Measurements from ENCODE around the gene ZBTB9.

ZBTB9 gene

GRCh38 chr6:33490621-33491020, 36.2 kb downstream of the ZBTB9 start:
- no peak overlapping the region for H3K27ac ChIP-seq (ENCODE audit: low read length)
- H3K79me2 ChIP-seq (ENCODE audit: low read length) = no peaks in the 10 kb centered on the region
- no peak for TF ChIP-seq CTCF (IDR thresholded peaks at IDR 0.05; ENCODE audit: low read length)
- TF ChIP-seq EZH2phosphoT487 (IDR thresholded peaks at IDR 0.05; ENCODE audit: low read length) = no peak
- no peak for TF ChIP-seq EZH2 (optimal IDR thresholded peaks at IDR 0.05; ENCODE audit: low read depth, low read length)
- H3K9me3 ChIP-seq (replicated peaks; ENCODE audit: insufficient read depth, low read length) = no peaks in the 10 kb centered on the region
- H3K36me3 ChIP-seq (replicated peaks; ENCODE audit: insufficient read depth, low read length) = no peaks in the 10 kb centered on the region
- no peaks in the 10 kb centered on the region for H3K4me1 ChIP-seq (ENCODE audit: low read length)
- no peak overlapping the region for H2AFZ ChIP-seq (ENCODE audit: low read length)
- H3F3A ChIP-seq (ENCODE audit: insufficient read depth, low read length) = no peaks in the 10 kb centered on the region
- no peak overlapping the region for H3K9ac ChIP-seq (ENCODE audit: low read length)
- no peaks in the 10 kb centered on the region for H3K27me3 ChIP-seq (replicated peaks; ENCODE audit: insufficient read depth, low read length)
- H3K4me2 ChIP-seq (ENCODE audit: low read depth, low read length) = no peak overlapping the region
- no peaks in the 10 kb centered on the region for H4K20me1 ChIP-seq (ENCODE audit: insufficient read depth, low read length)
- no peak for DNase-seq
- no peaks in the 10 kb centered on the region for H3K9me2 ChIP-seq (replicated peaks; ENCODE audit: insufficient read depth, low read length)
- H3K4me3 ChIP-seq (ENCODE audit: low read length) = no peak overlapping the region

- H4K20me1 ChIP-seq (ENCODE audit: insufficient read depth, low read length) = no peaks in the 10 kb centered on the region
- TF ChIP-seq EZH2phosphoT487 (IDR thresholded peaks at IDR 0.05; ENCODE audit: low read length) (no peak), EZH2 (optimal IDR thresholded peaks at IDR 0.05; ENCODE audit: low read depth, low read length) (no peak), CTCF (IDR thresholded peaks at IDR 0.05; ENCODE audit: low read length) (no peak; the same call in 1 of the 2 replicates)
- H3K9me3 ChIP-seq (replicated peaks; ENCODE audit: insufficient read depth, low read length) = no peaks in the 10 kb centered on the region
- H3K9me2 ChIP-seq (replicated peaks; ENCODE audit: insufficient read depth, low read length) = no peaks in the 10 kb centered on the region
- no peak overlapping the region for H3K4me2 ChIP-seq (ENCODE audit: low read depth, low read length)
- DNase-seq = no peak
- no peaks in the 10 kb centered on the region for H3F3A ChIP-seq (ENCODE audit: insufficient read depth, low read length)
- no peaks in the 10 kb centered on the region for H3K4me1 ChIP-seq (ENCODE audit: low read length)
- H3K4me3 ChIP-seq (ENCODE audit: low read length) = no peak overlapping the region
- H3K79me2 ChIP-seq (ENCODE audit: low read length) = no peaks in the 10 kb centered on the region
- H3K36me3 ChIP-seq (replicated peaks; ENCODE audit: insufficient read depth, low read length) = no peaks in the 10 kb centered on the region
- H2AFZ ChIP-seq (ENCODE audit: low read length) = no peak overlapping the region
- H3K9ac ChIP-seq (ENCODE audit: low read length) = no peak overlapping the region
- no peak overlapping the region for H3K27ac ChIP-seq (ENCODE audit: low read length)
- no peaks in the 10 kb centered on the region for H3K27me3 ChIP-seq (replicated peaks; ENCODE audit: insufficient read depth, low read length)
Measured at GRCh38 chr6:33492093-33492492, 37.7 kb downstream of the ZBTB9 start.

- no peak overlapping the region for H3K9ac ChIP-seq (ENCODE audit: low read length)
- no peaks in the 10 kb centered on the region for H3K79me2 ChIP-seq (ENCODE audit: low read length)
- no peaks in the 10 kb centered on the region for H3F3A ChIP-seq (ENCODE audit: insufficient read depth, low read length)
- no peaks in the 10 kb centered on the region for H3K36me3 ChIP-seq (replicated peaks; ENCODE audit: insufficient read depth, low read length)
- no peaks in the 10 kb centered on the region for H3K4me1 ChIP-seq (ENCODE audit: low read length)
- no peak overlapping the region for H3K27ac ChIP-seq (ENCODE audit: low read length)
- H4K20me1 ChIP-seq (ENCODE audit: insufficient read depth, low read length) = no peaks in the 10 kb centered on the region
- no peaks in the 10 kb centered on the region for H3K9me3 ChIP-seq (replicated peaks; ENCODE audit: insufficient read depth, low read length)
- H3K4me2 ChIP-seq (ENCODE audit: low read depth, low read length) = no peak overlapping the region
- no peaks in the 10 kb centered on the region for H3K9me2 ChIP-seq (replicated peaks; ENCODE audit: insufficient read depth, low read length)
- H3K4me3 ChIP-seq (ENCODE audit: low read length) = no peak overlapping the region
- H2AFZ ChIP-seq (ENCODE audit: low read length) = no peak overlapping the region
- H3K27me3 ChIP-seq (replicated peaks; ENCODE audit: insufficient read depth, low read length) = no peaks in the 10 kb centered on the region
- no peak for TF ChIP-seq EZH2 (optimal IDR thresholded peaks at IDR 0.05; ENCODE audit: low read depth, low read length)
- TF ChIP-seq CTCF (IDR thresholded peaks at IDR 0.05; ENCODE audit: low read length) = no peak
- TF ChIP-seq EZH2phosphoT487 (IDR thresholded peaks at IDR 0.05; ENCODE audit: low read length) = no peak
- no peak for DNase-seq
Measured at GRCh38 chr6:33497157-33497556, 42.8 kb downstream of the ZBTB9 start.
